CD4-positive, alpha-beta T cell treated with Interleukin-17A for 1 hour (primary cell): ENCODE measurements around the gene FBF1.
"Not testable (repeated sequence)": the region's sequence is repeated elsewhere in the genome, so short reads cannot be mapped to it uniquely, and the experiment has no call there.

ENCODE experiments used
- DNase-seq: peaks from one replicate; pipeline ENCODE4 v3.0.0-alpha.2; 2020

The FBF1 gene

GRCh38 chr17:75940727-75941441 is at the start of gene FBF1:
FBF1 (minus strand) TSS chr17:75941042; CDS start chr17:75938149, 2,893 bp downstream.
- DNase-seq, result peak; percentile 88

- DNase-seq, result no peak
Observed at GRCh38 chr17:75987041-75987440, 46.2 kb upstream of the FBF1 start.

- no peak for DNase-seq
Observed at GRCh38 chr17:75985986-75986385, 45.1 kb upstream of the FBF1 start.

GRCh38 chr17:75983501-75984181 is 42.8 kb upstream of the FBF1 start:
- DNase-seq, result no peak

- DNase-seq, result no peak
Observed at GRCh38 chr17:75981019-75981615, 40.3 kb upstream of the FBF1 start.

- no peak for DNase-seq
Observed at GRCh38 chr17:75980188-75981018, 39.6 kb upstream of the FBF1 start.

- no peak for DNase-seq
Observed at GRCh38 chr17:75979705-75980187, 38.9 kb upstream of the FBF1 start.

GRCh38 chr17:75978938-75979704 is 38.3 kb upstream of the FBF1 start, which contains the start of the genes ACOX1 and TEN1:
ACOX1 (minus strand) TSS chr17:75979166; CDS start chr17:75979073, 93 bp downstream.
TEN1 (plus strand) TSS chr17:75979240; CDS start chr17:75986193, 6,953 bp downstream.
- DNase-seq, result peak; percentile 96

- no peak for DNase-seq
Observed at GRCh38 chr17:75976175-75976848, 35.5 kb upstream of the FBF1 start.

GRCh38 chr17:75975757-75976174 is 34.9 kb upstream of the FBF1 start:
- DNase-seq, result no peak

GRCh38 chr17:75975187-75975586 is 34.3 kb upstream of the FBF1 start:
- not testable (repeated sequence) for DNase-seq

- DNase-seq, result no peak
Observed at GRCh38 chr17:75970626-75971025, 29.8 kb upstream of the FBF1 start.

GRCh38 chr17:75970011-75970523 is 29.2 kb upstream of the FBF1 start:
- no peak for DNase-seq

- DNase-seq, result not testable (repeated sequence)
Observed at GRCh38 chr17:75969044-75969443, 28.2 kb upstream of the FBF1 start.

GRCh38 chr17:75965468-75965867 is 24.6 kb upstream of the FBF1 start:
- no peak for DNase-seq

- no peak for DNase-seq
Observed at GRCh38 chr17:75959839-75960511, 19.1 kb upstream of the FBF1 start.

- no peak for DNase-seq
Observed at GRCh38 chr17:75959051-75959838, 18.4 kb upstream of the FBF1 start.

GRCh38 chr17:75950855-75951554 is 10.2 kb upstream of the FBF1 start:
- no peak for DNase-seq

GRCh38 chr17:75950421-75950820 is 9.6 kb upstream of the FBF1 start:
- no peak for DNase-seq
